Skin of body (tissue), 1 donor: ENCODE measurements around the gene ABCB8. TPM values are rescaled to one million over a fixed set of nuclear protein-coding genes. Genes with fewer than 3 reads are reported as not detected.

Experiments used
- total RNA-seq: library from RNA; depleted of rRNA; stranded (reverse); fragments of >200 nt; gene quantifications from one replicate; pipeline ENCODE4 v1.2.3, GENCODE V29; 2014

ABCB8 gene
- total RNA-seq, 1 donor from 2014 or later: 13.2 TPM

Other genes starting within 250 kb of the ABCB8 start
- gene TMEM176B, start 228.1 kb upstream of the ABCB8 start, total RNA-seq: 24.6 TPM
- 8.8 TPM for gene TMEM176A, start 227.7 kb upstream of the ABCB8 start, total RNA-seq
- 0.59 TPM for gene AOC1, start 175.9 kb upstream of the ABCB8 start, total RNA-seq
- 0.99 TPM for gene KCNH2, start 50.1 kb upstream of the ABCB8 start, total RNA-seq
- 3.5 TPM for gene NOS3, start 37.4 kb upstream of the ABCB8 start, total RNA-seq
- 15.4 TPM for gene ATG9B, start 4.0 kb upstream of the ABCB8 start, total RNA-seq
- 0.39 TPM for gene ASIC3, start 20.1 kb downstream of the ABCB8 start, total RNA-seq
- 6.4 TPM for gene CDK5, start 29.4 kb downstream of the ABCB8 start, total RNA-seq
- 28.2 TPM for gene SLC4A2, start 31.1 kb downstream of the ABCB8 start, total RNA-seq
- 35.9 TPM for gene FASTK, start 52.4 kb downstream of the ABCB8 start, total RNA-seq
- gene TMUB1, start 55.0 kb downstream of the ABCB8 start, total RNA-seq: 7.6 TPM
- gene AGAP3, start 58.0 kb downstream of the ABCB8 start, total RNA-seq: 27.6 TPM
- 0.30 TPM for gene GBX1, start 139.2 kb downstream of the ABCB8 start, total RNA-seq
- 0.69 TPM for gene ASB10, start 158.8 kb downstream of the ABCB8 start, total RNA-seq
- not detected for gene H2BK1, start 182.0 kb downstream of the ABCB8 start, total RNA-seq
- 16.7 TPM for gene ABCF2, start 198.8 kb downstream of the ABCB8 start, total RNA-seq
- 18.5 TPM for gene CHPF2, start 204.0 kb downstream of the ABCB8 start, total RNA-seq
- 34.5 TPM for gene SMARCD3, start 220.2 kb downstream of the ABCB8 start, total RNA-seq